Activated naive CD4-positive, alpha-beta T cell treated with Interleukin-2 at 50 U/mL for 16 hours (primary cell): ENCODE measurements around the gene STX1A.
A peak's percentile ranks its signal among the peaks of the same experiment; 100 is the strongest.

Experiments used
- DNase-seq: peaks from one replicate; pipeline ENCODE4 v3.0.0-alpha.2; 2020

STX1A gene

DNA sequence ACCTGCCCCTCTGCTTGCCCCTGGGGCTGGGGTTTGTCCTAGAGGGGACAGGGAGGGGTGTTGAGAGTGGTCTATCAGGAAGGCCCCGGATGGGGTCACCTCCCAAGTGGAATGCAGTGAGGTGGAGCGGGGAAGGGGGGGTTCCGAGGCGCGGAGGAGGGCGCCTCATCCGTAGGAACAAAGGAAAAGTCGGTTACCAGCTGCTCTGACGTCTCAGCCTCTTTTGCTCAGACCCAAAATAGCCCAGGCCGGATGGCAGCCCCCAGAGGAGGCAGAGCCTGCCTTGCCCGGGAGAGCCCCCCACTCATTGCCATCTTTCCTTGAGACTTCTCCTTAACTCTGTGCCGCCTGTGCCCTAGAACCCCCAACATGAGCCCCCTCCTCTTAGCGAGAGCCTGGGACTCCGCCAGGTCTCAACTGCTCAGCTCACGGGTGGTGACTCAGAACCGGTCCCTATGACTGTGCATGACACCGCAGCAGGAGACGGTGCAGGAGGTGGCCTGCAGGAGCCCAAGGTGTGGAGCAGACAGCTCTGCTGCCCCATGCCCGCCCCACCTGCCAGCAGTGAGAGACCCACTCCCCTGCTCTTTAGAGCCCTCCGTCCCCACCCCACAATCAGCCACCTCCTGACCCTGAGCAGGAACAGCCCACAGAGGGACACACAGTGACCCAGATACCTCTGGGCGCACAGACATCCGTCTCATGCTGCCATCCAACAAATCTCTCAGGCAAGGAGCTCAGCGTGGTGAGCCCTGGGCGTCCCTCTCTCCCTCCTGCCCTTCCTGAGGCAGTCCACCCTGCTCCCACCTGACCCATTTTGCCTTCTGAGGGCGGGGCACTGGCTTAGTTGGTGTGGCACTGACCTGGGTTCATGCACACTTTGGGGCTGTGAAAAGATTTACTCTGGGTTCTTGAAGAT, 13.1 kb downstream of the STX1A start:
- peak; percentile 47 for DNase-seq

DNA sequence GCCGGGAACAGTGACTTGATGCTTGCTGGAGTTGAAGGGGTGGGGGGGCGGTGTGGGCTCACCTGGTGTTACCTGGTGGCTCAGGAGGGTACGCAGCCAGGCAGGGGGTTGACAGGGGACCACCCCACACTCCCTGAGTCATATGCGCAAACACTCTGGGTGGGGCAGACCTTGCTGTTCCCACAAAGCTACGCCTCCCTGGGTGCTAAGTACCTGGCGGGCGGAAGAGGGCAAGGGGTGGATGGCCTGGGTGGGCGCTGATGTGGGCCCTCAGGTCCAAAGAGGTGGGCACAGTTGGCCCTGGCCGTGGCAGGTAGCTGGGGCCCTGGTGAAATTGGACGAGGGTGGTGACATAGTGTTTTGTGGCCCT, 13.9 kb downstream of the STX1A start:
- no peak for DNase-seq

DNA sequence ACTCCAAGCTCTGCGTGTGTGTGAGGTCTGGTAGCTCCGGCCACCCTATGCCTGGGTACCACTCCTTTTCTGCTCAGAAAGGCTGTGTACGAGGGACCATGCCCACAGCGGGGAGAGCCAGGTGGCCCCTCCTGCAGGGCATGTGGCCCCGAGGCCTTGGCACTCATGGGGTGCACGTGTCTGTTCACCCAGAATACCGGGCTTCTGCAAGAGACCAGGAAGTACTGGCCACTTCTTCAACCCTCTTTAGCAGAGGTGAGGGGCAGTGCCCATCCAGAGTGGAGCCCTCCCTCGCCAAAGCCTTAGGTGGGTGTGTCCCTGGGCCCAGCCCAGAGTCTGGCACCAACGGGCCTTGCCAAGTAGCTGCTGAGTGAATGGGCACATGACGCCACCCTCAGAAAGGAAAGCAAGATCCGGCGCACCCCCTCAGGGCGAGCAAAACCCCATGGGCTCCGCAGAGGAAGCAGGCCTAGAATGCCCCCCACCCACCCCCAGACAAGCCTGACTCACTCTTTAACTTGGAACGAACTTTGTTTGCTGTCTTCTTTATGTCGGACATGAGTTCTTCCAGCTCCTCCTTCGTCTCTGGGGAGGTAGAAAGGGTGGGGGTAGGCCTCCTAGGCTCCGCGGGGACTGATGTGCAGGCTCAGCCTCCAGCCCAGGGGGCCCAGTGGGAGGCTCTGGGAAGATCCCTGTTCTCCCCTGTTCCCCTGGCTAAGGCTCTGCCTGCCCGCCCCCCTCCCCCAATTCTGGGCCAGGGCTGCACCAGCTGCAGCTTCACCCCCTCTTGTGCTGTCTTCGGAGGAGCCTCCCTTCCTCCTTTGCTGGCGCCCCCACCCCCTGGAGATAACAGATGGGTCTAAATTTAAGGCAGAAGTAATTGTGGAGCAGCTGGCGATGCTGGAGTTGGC, 14.6 kb downstream of the STX1A start:
- no peak for DNase-seq

DNA sequence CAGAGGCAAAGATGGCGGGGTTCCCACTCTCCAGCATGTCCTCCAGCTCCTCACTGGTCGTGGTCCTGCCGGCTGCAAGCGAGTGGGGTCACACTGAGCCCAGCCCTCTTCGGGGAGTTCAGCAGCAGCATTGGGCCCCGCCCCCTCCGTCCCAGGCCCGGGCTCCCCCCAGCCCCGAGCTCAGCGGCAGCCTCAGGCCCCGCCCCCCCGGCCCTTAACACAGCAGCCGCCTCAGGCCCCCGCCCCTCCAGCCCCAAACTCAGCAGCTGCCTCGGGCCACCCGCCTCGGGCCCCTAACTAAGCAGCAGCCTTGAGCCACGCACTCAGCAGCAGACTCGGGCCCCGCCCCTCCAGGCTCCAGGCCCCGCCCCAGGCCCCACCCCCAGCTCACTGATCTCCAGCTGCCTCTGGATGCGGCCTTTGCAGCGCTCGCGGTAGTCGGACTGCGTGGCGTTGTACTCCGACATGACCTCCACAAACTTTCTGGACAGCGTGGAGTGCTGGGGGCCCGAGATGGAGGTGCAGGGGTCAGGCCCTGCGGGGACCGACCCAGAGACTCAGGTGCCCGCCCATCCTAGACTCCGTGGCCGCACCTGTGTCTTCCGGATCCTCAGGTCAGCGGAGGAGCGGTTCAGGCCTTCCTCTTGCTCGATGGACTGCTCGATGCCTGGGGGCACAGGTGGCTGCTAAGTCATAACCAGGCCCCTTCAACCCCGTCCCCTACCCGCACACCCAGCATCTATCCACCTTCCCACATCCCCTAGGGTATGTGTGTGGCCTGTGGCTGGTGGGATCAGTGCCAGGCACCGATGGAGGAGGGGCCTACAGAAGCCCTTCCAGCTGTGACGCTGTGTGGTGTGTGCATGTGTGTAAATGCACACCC, 15.5 kb downstream of the STX1A start:
- peak; percentile 27 for DNase-seq

DNA sequence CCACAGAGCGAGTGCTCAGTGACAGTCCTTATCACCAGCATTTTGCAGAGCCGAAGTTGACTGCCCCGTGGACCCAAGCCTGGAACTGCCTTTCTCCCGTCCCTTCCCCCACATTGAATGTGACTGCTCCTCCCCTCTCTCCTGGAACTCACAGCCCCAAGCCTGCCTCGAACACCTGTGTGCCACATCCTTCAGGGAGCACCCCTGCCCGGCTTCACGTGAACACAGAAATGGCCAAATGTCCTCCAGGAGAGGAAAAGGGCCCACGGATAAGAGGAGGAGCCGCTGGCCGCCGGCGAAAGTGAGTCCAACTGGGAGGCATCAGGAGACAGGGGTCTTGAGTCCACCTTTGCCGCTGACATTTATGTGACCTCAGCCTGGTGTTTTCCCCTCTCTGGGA, 16.2 kb downstream of the STX1A start:
- DNase-seq: no peak

DNA sequence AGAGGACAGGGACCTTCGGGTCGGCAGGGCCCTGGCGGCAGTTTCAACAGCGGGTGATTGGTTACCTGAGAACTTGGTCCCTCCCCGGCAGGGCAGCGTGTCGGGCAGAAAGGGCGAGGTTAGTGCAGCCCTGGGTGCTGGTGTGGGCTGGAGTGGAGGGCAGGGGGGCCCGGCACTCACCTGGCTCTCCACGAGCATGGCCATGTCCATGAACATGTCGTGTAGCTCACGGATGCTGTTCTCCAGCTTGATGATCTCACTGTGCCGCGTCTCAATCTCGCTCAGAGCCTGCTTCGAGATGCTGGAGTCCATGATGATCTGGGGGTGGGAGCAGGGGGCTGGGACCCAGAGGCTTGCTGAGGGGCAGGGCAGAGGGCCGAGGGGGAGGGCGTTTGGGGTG, 16.8 kb downstream of the STX1A start:
- no peak for DNase-seq

DNA sequence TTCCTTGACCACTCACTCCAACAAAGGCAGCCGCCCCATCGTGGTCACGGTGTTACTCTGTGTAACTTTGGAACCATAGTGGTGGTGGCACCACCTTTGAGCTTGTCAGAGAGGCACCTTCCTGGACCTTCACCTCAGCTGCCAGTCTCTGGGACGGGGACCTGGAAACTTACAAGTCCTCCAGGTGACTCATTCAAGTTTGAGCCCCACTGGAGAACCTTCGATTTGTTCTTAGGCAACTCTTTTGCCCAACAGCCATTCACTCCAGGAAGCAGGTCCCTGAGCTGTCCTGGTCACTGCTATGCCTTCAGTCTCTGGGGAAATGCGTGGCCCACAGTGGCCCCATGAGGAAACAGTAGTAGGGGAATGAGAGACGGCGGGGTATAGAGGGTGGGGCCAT, 17.2 kb downstream of the STX1A start:
- DNase-seq: no peak

DNA sequence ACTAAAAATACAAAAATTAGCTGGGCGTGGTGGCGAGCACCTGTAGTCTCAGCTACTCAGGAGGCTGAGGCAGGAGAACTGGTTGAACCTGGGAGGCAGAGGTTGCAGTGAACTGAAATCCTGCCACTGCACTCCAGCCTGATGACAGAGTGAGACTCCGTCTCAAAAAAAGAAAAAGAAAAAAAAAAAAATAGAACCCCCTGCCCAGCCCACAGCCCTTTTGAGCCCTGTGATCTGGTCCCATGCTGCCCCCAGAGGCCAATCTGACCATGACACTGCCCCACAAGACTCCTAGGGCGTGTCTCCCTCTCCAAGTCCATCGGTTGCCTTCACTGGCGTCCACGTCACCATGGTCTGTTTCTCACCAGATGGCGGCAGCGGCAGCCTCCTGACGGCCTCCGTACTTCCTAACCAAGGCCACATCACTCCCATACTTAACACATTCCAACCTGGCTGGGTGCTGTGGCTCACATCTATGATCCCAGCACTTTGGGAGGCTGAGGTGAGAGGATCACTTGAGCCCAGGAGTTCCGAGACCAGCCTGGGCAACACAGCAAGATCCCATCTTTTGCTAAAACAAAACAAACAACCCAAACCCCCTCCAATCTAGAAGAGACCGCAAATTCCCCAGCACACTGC, 18.0 kb downstream of the STX1A start:
- peak; percentile 53 for DNase-seq

DNA sequence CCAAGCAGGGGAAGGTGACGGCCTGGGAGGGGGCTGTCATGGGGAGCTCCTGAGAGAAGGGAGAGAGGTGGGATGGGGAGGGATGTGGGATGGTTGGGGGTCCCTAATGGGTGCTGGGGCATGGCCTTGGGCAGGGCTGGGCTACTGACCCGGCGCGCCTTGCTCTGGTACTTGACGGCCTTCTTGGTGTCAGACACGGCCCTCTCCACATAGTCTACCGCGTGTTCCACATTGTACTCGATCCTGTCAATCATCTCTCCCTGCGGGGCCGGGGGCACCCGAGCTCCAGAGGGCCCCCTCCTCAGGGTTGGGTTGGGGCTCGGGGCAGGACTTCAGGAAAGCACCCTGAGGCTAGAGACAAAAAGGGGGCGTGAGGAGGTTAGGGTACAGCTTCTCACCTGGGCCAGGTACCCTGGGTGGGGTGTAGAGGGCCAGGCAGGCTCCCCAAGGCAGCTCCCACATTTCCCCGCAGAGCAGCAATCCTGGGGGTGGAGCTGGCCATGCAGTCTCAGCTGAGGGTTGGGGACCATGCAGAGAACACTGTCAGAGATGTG, 18.8 kb downstream of the STX1A start:
- DNase-seq: no peak

DNA sequence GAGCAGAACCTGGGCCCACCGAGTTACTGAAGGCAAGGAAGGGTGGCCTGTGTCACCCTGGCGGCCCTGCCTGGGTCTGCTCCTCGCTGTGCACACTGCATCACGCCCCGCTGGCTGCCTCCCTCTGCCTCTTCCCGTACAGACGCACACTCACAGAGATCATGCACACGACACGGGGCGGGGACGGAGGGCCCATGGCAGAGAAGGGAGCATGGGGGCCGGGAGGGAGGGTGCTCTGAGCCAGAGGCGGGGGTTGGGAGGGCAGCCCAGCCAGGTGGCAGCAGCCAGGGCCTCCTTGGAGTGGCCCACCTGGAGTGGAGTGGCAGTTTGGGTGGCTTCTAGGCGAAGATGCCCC, 19.4 kb downstream of the STX1A start:
- no peak for DNase-seq

DNA sequence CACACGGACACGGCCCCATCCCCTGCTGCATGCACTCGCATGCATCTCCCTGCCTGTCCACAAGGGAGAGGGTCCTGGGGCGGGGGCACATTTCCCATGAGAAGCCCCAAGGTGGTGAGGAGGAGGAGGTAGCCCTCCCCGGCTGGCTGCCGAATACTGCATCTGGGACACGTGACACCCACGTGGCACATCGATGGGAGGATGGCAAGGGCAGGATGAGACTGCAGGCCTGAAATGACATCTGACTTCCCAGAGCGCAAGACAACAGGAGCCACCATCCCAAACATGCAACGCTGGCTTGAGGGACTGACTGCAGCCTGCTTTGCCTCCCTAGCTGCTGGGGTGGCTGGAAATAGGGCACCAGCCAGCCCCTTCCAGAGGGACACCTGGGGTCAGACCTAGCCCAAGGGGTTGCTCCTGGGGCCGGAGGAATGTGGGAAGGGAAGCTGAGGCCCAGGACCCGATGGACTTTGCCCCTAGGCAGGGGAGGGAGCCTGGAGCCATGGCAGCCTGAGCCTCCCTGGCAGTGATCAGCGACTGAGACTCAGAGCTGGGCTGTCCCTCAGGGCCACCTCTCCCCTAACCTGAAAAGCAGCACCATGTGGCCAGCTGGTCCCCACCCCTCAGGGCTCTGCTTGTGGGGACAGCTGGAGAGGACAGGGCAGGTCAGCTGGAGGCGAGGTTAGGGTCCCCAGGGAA, 19.9 kb downstream of the STX1A start:
- no peak for DNase-seq

DNA sequence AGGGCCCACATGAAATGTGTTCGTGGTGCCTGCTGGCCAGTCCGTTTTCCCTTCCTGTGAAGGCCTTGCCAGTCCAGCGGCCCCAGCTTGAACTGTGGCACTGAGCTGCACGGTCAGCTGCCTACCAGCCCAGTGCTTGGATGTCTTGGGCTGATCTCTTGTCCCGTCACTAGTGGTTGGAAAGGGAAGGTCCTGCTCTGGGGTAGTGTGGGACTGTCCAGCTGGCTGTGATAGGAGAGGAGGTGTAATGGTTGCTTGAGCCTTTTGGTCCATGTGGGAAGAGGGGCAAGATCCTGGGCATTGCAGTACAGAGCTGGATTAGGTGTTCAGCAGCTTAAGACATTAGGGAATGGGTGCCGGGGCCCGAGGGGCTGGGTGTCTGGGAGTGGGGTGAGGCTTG, 21.1 kb downstream of the STX1A start:
- no peak for DNase-seq

DNA sequence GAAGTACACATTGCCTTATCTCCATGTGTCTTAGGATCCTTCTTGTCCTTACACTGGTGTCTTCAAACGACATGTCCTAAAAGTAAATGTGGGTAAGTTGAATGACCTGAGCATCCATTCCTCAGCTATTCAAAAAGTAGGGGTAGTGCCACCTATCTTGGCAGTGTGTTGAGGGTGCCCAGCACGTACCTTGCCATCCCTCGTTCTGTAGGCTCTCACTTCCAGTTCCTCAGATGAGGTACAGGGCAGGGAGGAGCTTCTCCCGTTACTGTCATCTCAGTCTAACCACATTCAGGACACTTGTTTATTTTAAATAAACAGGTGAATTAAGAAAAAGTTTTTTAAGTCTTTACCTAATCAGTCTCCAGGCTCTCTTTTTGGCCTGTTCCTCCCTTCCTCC, 23.1 kb downstream of the STX1A start:
- no peak for DNase-seq

DNA sequence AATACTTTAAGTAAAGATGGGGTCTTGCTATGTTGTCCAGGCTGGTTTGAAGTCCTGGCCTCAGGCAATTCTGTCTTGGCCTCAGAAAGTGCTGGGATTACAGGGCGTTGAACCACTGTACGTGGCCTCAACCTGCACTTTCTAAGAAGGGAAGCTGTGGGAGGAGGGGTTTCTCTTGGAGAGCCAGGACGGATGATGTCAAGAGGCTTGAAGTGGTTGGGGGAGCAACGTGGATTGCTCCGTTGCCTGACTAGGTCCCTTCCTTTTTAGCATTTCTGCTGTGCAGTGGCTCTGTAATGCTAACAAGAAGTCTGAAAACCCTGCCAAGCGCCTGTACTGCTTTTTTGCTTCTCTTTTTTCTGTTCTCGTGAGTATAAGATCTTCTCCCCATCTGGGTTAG, 28.8 kb downstream of the STX1A start:
- no peak for DNase-seq

DNA sequence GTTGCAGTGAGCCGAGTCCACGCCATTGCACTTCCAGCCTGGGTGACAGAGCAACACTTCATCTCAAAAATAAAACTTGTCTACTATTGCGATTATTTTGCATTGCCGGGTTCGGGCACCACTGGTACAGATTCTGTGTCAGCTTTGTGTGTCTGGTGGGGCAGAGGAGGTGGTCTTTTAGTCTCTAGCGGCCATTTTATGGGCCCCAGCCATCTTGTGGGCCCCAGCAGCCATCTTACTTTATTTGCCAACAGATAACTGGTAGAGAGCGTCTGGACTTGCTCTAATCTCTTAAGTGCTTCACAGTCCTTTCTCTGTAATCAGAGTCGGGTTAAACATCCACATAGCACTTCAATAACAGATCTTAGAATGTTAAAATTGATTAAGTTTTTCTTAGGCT, 31.2 kb downstream of the STX1A start:
- no peak for DNase-seq

DNA sequence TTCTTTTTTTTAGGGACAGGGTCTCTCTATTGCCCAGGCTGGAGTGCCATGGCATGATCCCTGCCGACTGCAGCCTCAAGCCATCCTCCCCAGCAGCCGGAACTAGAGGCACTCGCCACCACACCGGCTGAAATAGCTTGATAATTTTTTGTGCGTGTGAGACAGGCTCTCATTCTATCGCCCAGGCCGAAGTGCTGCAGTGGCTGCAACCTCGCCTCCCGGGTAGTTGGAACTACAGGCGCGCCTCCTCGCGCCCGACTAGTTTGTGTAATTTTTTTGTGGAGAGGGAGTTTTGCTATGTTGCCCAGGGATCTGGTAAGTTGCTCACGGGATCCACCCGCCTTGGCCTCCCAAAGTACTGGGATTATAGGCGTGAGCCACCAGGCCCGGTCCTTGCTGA, 34.2 kb downstream of the STX1A start:
- DNase-seq: no peak

DNA sequence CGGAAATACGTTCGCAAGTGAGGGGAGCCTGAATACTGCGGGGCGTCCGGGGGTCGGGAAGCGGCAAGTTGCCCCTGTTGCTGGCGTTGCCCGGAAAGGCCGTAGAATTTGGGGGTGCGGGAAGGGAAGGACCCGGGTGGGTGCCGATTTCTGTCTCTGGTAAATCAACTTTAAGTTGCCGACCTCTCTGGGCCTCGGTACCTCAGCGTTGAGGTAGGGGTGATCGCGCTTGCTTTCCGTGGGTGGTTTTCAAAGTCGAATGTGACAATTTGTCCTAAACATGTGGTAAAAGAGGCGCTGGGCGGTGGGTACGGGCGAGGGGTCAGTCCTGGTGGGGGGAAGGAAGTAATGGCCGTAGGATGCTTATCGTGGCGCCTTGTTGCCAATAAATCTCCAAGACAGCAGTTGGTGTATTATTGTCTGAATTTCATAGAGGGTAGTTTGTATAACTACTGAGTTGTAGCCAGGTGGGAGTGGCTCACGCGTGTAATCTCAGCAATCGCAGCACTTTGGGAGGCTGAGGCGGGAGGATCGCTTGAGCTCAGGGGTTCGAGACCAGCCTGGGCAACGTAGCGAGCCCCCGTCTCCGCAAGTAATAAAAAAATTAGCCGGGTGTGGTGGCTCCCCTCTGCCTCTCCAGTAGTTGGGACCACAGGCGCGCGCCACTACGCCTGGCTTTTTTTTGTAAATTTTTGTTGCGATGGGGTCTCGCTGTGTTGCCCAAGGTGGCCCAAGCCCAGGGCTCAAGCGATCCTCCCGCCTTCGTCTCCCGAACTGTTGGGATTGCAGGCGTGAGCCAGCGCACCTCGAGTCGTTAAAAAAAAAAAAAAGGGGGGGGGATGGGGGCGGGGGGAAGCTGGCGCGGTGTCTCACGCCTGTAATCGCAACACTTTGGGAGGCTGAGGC, 35.4 kb downstream of the STX1A start:
- DNase-seq: no peak

DNA sequence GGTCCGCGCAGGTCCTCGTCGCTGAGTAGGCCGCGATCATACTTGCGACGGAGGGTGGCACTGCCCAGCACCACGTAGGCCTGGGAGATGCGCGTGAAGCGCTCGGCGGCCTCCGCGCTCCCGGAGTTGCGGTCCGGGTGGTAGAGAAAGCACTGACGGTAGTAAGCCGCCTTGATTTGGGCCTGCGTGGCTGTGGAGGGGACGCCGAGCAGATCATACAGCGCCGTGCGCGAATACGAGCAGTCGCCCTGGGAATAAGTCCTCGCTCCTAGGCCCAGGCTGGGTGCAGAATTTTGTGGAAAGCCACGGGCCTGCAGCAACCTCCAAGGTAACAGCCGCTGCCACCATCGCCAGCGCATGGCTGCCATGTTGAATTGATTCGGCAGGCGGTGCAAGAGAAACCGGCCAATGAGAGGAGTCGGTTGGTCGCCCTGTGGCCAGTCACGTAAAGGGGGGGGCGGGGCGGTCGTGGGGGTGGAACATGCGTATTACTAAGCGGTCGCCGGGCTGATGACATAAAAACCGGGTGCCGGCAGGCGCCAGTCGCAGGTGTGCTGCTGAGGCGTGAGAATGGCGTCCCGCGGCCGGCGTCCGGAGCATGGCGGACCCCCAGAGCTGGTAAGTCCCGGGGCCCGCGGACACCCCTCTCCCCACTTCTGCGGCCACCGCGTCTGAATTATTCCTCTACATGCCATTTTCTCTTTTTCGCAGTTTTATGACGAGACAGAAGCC, 36.2 kb downstream of the STX1A start, which contains the start of the genes BUD23 and DNAJC30:
Gene BUD23 (plus strand): TSS at position 542 of the 732 bp plus-strand sequence. CDS start 29 bp downstream, at position 571.
Gene DNAJC30 (minus strand): TSS at position 398 of the 732 bp plus-strand sequence. CDS start 30 bp downstream, at position 368.
- DNase-seq: peak; percentile 95

DNA sequence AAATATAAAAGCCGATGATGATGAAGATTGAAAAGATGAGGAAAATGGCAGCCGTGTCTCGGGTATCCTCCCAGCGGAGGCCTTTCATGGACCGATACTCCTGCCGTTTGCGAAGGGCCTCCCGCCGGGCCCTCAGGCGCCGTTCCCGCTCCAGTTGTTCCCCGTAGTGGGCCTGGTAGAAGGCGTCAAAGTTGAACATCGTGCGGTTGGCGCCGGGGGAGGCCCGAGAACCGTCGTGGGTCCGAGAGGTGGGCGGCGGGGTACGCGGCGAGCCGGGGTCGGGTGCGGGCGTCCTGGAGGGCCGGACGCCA, 36.8 kb downstream of the STX1A start:
- DNase-seq: no peak

DNA sequence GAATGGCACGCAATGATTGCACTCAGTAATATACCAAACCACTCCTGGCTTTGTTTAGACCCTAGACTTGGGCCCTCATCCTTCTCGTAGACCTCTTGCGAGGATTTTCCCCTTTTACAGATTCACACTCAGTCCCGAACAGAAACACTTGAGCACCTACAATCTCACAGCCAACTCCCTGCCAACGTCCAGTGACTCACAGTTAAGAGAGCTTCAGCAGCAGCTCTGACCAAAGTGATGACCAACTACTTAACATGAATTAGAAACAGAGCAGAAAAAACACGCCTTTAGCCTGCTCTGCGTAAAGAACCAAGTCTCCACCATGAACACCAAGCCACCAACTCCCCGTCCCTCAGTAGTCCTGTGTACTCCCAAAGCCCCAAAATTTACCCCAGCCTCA, 38.4 kb downstream of the STX1A start:
- no peak for DNase-seq
